GM19025 (cell line): ENCODE data around the gene HRG.
"Not testable (repeated sequence)": the region's sequence is repeated elsewhere in the genome, so short reads cannot be mapped to it uniquely, and the experiment has no call there.

Source experiments
- ATAC-seq: cut with Tn5 transposase; IDR thresholded peaks from one replicate; pipeline ENCODE4 v1.9.1; 2021; ENCODE audit warnings: mild to moderate bottlenecking, low read depth, moderate library complexity; ENCODE audit not compliant: unreplicated experiment

The HRG gene

DNA sequence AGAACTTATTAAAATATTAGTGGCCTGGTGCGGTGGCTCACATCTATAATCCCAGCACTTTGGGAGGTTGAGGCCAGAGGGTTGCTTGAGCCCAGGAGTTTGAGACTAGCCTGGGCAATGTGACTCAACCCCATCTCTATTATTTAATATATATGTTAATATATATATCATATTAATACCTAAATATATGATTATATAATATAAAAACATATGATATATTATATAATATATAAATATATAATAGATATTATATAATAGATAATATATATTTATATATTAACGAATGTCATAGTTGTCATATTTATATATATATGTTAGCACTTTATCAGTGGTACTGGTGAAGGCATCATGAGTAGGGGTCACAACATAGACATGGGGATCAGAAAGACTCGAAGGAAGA is 5.2 kb downstream of the HRG start:
- no peak for ATAC-seq

DNA sequence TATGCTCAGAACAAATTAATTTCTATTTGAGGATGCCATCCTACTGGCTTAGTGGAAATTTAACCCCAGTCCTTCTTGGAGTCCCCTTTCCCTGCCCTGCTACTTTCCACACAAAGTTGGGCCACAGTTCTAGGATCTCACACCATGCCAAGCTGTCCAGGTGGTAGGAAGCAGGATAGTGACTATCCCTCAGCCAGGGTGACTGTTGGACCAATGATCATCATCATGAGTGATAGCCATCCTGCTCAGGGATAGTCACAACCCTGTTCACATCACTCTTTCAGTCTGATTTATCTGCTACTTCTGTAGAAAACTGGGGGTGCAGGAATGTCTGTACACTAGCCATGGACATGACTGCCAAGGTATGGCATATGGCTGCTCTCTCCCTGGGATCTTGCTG is 12.8 kb downstream of the HRG start:
- no peak for ATAC-seq

DNA sequence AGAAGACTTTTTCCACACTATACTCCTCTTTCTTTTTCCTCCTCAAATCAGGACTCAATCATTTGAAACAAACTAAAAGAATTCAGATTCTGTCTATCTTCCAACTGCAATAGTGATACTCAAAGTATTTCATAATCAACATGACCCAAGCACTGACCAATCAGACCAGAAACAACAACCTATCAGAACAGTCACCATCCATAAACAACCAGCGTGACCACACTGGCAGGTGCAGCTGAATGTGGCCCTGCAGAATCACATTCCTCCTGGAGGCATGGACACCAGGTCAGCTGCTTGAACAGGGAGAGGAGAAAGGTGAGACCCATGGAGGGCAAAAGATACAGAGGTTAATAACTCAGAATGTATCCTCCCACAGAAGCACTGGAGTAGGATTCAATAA is 13.3 kb downstream of the HRG start:
- ATAC-seq = no peak

DNA sequence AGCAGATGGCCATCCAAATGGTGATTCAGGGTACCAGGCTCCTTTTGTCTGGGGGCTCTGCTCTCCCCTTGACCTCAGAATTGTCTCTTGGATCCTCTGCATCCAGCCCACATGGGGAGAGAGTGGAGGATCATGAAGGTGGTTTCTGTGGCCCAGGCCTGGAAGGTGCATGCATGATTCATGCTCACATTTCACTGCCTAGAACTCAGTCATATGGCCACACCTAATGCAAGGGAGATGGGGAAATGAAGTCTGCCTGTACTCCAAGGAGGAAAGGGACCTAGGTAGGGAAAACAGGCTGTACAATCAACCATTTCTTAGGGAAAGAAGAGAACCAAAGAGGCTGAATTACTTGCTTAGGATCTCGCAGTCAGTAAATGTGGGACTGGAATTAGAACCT is 15.1 kb downstream of the HRG start:
- no peak for ATAC-seq

DNA sequence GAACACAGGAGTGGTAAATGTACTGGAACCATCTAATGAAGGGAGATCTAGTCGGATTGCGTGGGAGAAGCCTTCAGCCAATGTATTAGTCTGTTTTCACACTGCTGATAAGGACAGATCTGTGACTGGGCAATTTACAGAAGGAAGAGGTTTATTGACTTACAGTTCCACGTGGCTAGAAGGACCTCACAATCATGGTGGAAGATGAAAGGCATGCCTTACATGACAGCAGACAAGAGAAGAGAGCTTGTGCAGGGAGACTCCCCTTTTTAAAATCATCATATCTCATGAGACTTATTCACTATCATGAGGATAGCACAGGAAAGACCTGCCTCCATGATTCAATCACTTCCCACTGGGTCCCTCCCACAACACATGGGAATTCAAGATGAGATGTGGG is 17.0 kb downstream of the HRG start:
- ATAC-seq = no peak

DNA sequence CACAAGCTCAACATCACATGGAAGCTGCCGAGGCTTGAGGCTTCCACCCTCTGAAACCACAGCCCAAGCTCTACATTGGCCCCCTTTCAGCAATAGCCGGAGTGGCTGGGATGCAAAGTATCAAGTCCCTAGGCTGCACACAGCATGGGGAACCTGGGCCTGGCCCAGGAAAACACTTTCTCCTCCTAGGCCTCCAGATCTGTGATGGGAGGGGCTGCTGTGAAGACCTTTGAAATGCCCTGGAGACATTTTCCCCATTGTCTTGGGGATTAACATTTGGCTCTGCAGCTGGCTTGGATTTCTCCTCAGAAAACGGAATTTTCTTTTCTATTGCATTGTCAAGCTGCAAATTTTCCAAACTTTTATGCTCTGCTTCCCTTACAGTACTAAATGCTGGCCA is 18.2 kb downstream of the HRG start:
- ATAC-seq = no peak

DNA sequence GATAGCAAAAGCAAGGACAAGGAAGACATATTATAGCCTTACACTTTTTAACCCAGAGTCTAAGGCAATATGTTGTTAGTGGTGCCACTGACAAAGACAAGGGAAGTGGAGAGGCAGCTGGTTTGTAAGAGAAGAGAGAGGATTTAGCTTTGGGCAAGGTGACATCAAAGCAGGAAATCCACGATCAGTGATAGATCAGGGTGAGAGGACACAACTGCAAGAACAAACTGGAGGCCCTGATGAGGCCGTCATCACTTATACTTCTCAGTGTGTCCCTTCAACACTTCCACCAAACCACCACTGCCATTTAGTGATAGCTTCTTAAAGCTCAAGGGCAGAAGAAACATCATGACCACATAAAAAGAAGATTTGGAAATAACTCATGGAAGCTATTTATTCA is 20.7 kb downstream of the HRG start:
- ATAC-seq = not testable (repeated sequence)

DNA sequence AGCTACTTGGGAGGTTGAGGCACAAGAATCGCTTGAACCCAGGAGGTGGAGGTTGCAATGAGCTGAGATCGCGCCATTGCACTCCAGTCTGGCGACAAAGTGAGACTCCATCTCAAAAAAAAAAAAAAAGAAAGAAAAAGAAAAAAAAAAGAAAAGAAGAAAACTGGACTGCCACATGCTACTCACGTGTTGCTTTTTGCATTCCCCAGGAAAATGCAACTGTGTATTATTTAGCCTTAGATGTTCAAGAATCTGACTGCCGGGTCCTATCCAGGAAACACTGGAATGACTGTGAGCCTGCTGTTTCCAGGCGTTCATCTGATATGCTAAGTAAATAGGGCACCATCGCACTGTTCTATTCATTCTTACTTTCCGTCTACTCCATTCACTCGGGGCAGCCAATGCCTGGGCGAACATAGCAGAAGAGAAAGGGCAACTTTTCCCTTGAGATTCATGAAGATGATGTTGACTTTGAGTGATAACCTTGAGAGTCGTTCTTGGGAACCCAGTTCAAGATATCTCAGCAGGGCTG is 21.4 kb downstream of the HRG start:
- no peak for ATAC-seq

DNA sequence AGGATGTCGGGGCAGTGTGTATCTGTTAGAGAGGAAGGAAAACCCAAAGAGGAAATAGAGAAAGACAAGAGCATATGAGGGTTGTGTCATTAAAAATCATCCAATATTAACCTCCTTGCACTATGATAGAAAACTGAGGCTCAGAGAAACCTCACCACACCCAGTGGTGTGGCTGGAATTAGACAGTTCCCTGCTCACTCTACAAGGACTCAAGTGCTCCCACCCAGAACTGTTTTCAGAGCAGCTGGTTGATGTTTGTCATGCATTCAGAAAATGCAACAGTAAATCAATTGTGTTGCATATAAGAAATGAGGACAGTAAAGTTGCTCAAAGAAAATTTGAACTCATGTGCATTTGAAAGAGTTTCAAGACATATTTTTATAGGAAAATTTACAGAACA is 24.5 kb downstream of the HRG start:
- ATAC-seq = not testable (repeated sequence)

DNA sequence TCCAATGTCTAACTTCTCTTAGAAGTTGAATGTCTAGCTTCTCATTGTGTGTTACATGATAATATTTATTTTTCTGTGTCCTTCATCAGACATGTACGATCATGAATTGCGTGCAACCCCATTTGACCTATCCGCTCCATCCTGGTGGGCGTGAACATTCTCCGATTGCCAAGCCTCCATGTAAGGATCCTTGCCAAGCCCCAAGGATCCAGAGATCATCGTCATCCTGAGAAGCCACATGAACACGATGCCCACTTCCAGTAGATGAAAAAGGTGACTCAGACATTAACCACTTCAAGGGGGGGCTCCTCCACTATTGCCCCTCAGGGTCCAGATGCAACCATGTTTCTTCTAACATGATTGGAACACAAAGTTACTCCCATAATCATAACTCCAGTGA is 25.9 kb downstream of the HRG start:
- ATAC-seq = no peak

DNA sequence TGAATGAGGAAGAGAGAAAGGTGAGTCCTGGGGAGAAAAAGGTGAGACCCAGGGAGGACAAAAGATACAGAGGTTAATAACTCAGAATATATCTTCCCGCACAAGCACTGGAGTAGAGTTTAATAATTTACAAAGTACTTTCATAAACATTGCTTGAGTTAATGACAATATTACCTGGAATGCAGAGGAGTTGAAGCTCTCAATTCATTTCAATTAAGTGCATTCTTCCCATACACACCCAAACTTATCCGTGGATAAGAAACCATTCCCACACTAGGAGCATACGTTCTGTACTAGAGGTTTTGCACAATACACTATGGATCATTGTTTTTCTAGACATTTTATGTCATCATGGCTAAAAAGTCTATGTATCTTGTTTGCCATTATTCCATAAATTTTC is 28.0 kb downstream of the HRG start:
- ATAC-seq = no peak

DNA sequence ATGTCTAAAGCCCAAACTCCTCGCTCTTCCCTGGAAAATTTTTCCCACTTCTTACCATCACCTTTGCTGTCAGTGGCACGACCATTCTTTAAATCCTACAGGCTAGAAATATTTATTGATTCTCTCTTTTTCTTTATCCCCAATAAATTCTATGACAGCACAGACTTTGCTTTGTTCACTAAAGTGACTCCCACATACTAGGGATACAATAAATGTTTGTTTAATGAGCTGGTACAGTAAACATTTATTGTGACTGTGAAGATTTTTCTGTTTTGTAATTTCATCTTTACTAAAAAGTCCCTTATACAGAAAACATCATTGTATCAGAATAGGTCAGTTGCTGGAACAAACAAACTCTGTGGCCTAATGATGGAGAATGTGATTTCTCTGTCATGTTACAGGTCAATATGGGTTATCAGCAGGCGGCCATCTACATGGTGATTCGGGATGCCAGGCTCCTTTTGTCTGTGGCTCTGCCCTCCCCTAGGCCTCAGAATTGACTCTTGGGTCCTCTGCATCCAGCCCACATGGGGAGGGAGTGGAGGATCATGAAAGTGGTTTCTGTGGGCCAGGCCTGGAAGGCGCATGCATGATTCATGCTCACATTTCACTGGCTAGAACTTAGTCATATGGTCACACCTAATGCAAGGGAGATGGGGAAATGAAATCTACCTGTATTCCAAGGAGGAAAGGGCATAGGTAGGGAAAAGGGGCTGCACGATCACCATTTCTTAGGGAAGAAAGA is 28.6 kb downstream of the HRG start:
- ATAC-seq = no peak

DNA sequence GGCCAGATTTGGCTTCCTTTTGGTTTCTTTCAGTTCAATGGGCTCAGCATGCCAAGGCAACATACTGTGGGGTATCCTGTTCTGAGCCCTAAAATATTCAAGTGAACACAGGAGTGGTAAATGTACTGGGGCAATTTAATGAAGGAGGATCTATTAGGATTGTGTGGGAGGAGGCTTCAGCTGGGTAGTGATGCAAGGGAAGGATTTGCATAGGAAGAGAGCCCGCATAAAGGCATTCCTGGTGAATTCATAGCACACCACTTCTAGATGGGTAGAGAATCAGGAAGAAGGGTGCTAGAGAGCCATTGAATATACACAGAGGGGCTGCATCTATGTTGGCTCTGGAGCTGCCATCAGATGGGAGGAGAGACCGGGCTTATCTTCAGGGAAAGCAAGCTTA is 30.7 kb downstream of the HRG start:
- no peak for ATAC-seq

DNA sequence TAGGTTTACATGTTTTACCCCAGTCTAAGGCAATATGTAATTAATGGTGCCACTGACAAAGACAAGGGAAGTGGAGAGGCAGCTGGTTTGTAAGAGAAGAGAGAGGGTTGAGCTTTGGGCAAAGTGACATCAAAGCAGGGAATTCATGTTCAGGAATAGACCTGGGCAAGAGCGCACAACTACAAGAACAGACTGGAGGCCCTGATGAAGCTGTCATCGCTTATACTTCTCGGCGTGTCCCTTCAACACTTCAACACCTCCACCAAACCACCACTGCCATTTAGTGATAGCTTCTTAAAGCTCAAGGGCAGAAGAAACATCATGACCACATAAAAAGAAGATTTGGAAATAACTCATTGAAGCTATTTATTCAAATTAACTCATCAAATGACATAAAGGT is 31.7 kb downstream of the HRG start:
- ATAC-seq = no peak

DNA sequence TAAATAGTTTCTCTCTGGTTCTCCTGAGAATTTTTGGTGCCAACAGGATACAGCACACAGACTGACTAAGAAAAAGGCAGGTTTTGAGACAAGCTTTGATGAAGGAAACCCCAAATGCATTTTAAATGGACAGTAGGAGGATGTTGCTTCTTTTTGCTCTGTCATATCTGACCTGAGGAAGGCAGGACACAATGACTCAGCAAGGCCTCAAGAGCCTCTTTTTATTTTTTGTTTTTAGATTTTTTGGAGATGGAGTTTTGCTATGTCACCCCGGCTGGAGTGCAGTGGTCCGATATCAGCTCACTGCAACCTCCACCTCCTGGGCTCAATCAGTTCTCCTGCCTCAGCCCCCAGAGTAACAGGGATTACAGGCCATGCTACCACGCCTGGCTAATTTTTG is 34.5 kb downstream of the HRG start:
- no peak for ATAC-seq

DNA sequence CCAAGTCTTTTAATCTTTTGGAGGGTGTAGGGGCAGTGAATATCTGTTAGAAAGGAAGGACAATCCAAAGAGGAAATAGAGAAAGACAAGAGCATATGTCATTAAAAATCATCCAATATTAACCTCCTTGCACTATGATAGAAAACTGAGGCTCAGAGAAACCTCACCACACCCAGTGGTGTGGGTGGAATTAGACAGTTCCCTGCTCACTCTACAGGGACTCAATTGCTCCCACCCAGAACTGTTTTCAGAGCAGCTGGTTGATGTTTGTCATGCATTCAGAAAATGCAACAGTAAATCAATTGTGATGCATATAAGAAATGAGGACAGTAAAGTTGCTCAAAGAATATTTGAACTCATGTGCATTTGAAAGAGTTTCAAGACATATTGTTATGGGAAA is 36.6 kb downstream of the HRG start:
- not testable (repeated sequence) for ATAC-seq

DNA sequence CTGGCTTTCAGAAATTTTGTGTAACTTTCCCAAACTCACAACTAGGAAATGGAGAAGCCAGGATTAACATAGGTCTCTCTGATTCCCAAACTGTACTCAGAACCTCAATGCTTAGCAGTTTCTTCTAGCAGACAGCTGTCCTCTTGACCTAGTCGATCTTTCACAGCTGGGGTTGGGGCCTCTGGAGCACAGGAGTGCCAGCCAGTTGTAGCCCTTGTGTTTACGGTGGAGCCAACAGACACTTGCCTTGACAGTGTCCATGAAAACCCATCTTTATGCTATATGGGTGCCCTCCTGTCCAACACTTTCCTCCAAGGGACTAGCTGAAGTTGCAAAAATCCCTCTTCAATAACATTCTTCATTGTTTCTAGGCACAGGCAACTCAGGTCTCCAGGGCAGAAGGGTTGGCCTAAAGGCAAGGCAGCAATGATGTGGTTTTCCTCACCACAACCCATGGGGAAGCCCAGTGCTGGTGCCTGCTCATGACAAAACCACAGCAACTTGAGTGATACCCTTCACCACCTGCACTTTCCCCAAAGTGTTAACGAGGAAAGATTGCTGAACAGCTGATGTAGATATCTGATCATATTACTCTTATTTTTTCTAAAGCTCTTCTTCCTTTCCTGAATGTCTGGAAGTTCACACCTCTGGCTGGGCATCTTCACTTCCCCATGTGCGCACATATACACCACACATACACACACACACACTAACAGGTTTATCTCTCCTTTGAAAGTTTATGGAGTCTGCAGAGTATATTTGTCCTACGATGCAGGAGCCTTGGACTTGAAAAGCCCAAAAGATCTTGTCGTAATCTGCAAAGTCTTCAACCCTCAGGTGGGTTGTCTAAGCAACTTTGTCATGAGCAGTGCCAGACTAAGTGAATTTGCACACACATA is 40.3 kb downstream of the HRG start:
- peak; percentile 90 for ATAC-seq

DNA sequence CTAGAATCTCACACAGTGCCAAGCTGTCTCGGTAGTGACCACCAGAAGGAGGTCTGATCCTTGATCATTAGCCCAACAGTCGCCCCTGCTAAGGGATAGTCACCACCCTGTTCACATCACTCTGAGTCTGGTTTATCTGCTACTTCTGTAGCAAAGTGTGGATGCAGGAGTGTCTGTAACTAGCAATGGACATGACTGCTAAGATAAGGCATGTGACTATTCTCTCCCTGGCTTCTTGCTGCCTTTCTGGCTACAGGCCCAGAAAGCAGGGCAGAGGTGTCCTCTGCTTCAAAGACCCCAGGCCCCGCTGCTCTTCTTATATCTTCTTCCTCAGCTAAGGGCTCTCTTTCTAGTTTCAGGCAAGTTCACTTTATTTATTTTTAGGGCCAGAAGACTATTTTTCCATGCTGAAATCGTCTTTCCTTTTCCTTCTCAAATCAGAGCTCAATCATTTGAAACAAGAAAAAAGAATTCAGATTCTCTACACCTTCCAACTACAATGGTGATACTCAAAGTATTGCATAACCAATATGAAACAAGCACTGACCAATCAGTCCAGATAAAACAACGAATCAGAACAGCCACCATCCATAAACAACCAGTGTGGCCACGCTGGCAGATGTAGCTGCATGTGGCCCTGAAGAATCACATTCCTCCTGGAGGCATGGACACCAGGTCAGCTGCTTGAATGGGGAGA is 43.3 kb downstream of the HRG start:
- no peak for ATAC-seq

DNA sequence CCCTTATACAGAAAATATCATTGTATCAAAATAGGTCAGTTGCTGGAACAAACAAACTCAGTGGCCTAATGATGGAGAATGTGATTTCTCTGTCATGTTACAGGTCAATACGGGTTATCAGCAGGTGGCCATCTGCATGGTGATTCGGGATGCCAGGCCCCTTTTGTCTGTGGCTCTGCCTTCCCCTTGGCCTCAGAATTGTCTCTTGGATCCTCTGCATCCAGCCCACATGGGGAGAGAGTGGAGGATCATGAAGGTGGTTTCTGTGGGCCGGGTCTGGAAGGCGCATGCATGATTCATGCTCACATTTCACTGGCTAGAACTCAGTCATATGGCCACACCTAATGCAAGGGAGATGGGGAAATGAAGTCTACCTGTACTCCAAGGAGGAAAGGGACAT is 44.9 kb downstream of the HRG start:
- ATAC-seq = not testable (repeated sequence)

DNA sequence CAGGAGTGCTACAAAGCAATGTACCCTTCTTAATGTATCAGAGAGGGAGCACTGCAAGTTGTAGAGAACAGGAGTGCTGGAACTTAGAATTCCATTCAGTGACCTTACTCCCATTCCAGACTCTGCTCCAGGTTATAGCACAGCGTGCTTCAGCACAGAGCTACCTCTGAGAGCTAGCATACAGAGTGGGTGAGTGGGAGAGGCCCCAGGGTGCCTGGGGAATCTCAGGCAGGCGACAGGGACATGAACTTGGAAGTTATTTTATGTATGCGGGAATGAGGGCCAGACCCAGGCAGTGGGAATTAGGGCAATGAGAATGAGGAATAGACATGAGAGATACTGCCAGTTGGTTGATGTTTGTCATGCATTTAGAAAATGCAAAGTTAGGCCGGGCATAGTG is 47.7 kb downstream of the HRG start:
- ATAC-seq = no peak

DNA sequence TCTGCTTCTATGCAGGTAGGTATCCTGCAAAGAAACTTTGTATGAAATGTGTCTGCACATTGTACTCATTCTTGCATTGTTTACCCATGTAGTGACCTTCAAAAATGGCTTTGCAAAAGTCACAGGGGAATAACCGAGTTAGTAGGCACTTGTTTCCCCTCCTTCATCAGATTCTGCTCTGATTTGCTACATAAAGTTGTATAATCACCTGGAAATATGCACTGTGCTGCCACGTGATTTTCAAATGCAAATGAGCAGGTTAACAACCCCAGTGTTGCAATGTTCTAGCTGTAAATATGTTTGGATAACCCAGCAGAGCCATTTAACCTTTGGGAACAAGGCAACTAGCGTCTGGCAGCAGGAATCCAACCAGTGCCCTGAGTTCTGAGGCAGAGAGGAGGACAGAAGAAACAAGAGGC is 51.2 kb downstream of the HRG start, which contains the start of gene KNG1:
KNG1 (plus strand) TSS at position 321 of the 419 bp plus-strand sequence. CDS start 184 bp downstream, outside the sequence.
- no peak for ATAC-seq
